ENCODE results near the gene ARRDC3. TPM values are rescaled to one million over a fixed set of nuclear protein-coding genes. Genes with fewer than 3 reads are reported as not detected.

The ARRDC3 gene
- total and polyA plus RNA-seq, 2 donors (not counting 3 experiments of a cell fraction or from before 2014, with no cell fraction given): 12.4 to 43.1 TPM

DNA sequence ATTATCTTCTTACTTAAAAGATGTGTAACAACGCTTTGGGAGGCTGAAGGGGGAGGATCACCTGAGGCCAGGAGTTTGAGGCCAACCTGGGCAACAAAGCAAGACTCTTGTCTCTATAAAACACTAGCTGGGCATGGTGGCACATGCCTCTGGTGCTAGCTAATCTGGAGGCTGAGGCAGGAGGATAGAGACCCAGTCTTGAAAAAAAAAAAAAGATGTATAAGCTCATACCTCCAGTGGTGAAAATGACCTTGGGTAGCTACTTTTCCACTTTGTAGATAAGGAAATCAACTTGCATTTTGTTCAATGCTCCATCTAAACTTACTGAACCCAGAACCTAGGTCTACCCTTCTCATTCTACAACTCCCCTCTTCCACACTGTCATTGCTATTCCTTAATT lies 16.6 kb downstream of the ARRDC3 start:
- Histone ChIP-seq H4K20me1 (replicated peaks; ENCODE audit: control insufficient read depth, extremely low read depth, insufficient read depth, low read length) (no peaks in the 10 kb centered on the region), H3K9ac (replicated peaks; ENCODE audit: extremely low read depth, insufficient read depth, low read length) (no peak overlapping the region), H3K36me3 (ENCODE audit: control insufficient read depth in 2 of 2, extremely low read depth in 1 of 2, insufficient read depth in 2 of 2, low read length in 2 of 2) (peaks cover 11 to 31% of the 10 kb centered on the region in 2 experiments), H3K4me3 (replicated peaks in 1 of 3; ENCODE audit: insufficient read depth in 1 of 3, low read depth in 1 of 3, low read length in 3 of 3) (no peak overlapping the region), H3K4me1 (ENCODE audit: control insufficient read depth, extremely low read depth, insufficient read depth, low read length) (no peaks in the 10 kb centered on the region), H3K4me2 (ENCODE audit: insufficient read depth, low read length) (no peak overlapping the region), H3K79me2 (ENCODE audit: control insufficient read depth, insufficient read depth, low read length) (peaks cover 16% of the 10 kb centered on the region), H3K27me3 (ENCODE audit: control insufficient read depth in 2 of 2, insufficient read depth in 2 of 2, low read length in 2 of 2) (no peaks in the 10 kb centered on the region), H2AFZ (ENCODE audit: low read depth, low read length) (no peak overlapping the region), H3K27ac (ENCODE audit: insufficient read depth, low read depth, low read length) (no peak overlapping the region), H3K9me1 (replicated peaks; ENCODE audit: control insufficient read depth, extremely low read depth, insufficient read depth, low read length) (no peaks in the 10 kb centered on the region), H3K9me3 (replicated peaks; ENCODE audit: control insufficient read depth, insufficient read depth, low read length) (no peaks in the 10 kb centered on the region)
- POLR2A ChIA-PET: interaction anchor here (0.6 to 1.2 kb wide), 2 partner anchors 16 to 86 kb away, joined by 3 to 4 read pairs; partner anchors contain the start of gene ARRDC3
- BruUV-seq (replicated peaks): no TSS peak
- DNase-seq (ENCODE audit: low read depth, low spot score) (peak; percentile 45), FAIRE-seq (no peak)
- CTCF ChIA-PET: interaction anchor here (0.7 to 3.5 kb wide), 6 partner anchors 17 to 500 kb away, joined by 3 to 14 read pairs (median 6); partner anchors contain the start of gene ARRDC3
- dilution Hi-C loops (cut with MboI; ENCODE audit: extremely low pct_ligation_motif_present, low sequenced_read_pairs): no loop called here
- no peak for TF ChIP-seq FOS (IDR thresholded peaks at IDR 0.05; ENCODE audit: borderline replicate concordance, insufficient read depth, low read length)
- TF ChIP-seq JUN (IDR thresholded peaks at IDR 0.05; ENCODE audit: borderline replicate concordance, insufficient read depth, insufficient read length, low read depth): no peak
- TF ChIP-seq POLR2AphosphoS5 (IDR thresholded peaks at IDR 0.05; ENCODE audit: insufficient read depth, low read depth, low read length): no peak
- TF ChIP-seq, protein P1, sequence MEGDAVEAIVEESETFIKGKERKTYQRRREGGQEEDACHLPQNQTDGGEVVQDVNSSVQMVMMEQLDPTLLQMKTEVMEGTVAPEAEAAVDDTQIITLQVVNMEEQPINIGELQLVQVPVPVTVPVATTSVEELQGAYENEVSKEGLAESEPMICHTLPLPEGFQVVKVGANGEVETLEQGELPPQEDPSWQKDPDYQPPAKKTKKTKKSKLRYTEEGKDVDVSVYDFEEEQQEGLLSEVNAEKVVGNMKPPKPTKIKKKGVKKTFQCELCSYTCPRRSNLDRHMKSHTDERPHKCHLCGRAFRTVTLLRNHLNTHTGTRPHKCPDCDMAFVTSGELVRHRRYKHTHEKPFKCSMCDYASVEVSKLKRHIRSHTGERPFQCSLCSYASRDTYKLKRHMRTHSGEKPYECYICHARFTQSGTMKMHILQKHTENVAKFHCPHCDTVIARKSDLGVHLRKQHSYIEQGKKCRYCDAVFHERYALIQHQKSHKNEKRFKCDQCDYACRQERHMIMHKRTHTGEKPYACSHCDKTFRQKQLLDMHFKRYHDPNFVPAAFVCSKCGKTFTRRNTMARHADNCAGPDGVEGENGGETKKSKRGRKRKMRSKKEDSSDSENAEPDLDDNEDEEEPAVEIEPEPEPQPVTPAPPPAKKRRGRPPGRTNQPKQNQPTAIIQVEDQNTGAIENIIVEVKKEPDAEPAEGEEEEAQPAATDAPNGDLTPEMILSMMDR (IDR thresholded peaks at IDR 0.05; ENCODE audit: extremely low read depth in 1 of 2, insufficient read depth in 1 of 2, low read depth in 1 of 2, low read length in 2 of 2): no peak
- no peak for TF ChIP-seq GATA2 (IDR thresholded peaks at IDR 0.05; ENCODE audit: insufficient read depth, insufficient read length, low read depth, low read length)
- TF ChIP-seq, protein P2, sequence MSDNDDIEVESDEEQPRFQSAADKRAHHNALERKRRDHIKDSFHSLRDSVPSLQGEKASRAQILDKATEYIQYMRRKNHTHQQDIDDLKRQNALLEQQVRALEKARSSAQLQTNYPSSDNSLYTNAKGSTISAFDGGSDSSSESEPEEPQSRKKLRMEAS (IDR thresholded peaks at IDR 0.05; ENCODE audit: insufficient read depth, insufficient read length): no peak
- TF ChIP-seq POLR2A (IDR thresholded peaks at IDR 0.05; ENCODE audit: low read depth, low read length): no peak
- no peak for TF ChIP-seq EZH2 (IDR thresholded peaks at IDR 0.05; ENCODE audit: borderline replicate concordance, low read depth, low read length, severe bottlenecking)
- no peak for TF ChIP-seq MYC (IDR thresholded peaks at IDR 0.05; ENCODE audit: low read depth, low read length)
- intact Hi-C loops (cut with micrococcal nuclease): no loop called here
